Activated naive CD8-positive, alpha-beta T cell (primary cell): ENCODE data around the gene TFAP2C.
"Not testable (repeated sequence)": the region's sequence is repeated elsewhere in the genome, so short reads cannot be mapped to it uniquely, and the experiment has no call there.

Experiments
- H3K27ac Mint-ChIP-seq: one replicate; pipeline ENCODE4 v1.8.0; 2021; ENCODE audit warnings: mixed read lengths
- H3K27me3 Mint-ChIP-seq: one replicate; pipeline ENCODE4 v1.8.0; 2021; ENCODE audit warnings: mixed read lengths
- H3K36me3 Mint-ChIP-seq: one replicate; pipeline ENCODE4 v1.8.0; 2021; ENCODE audit warnings: mixed read lengths
- H3K4me1 Mint-ChIP-seq: one replicate; pipeline ENCODE4 v1.8.0; 2021; ENCODE audit warnings: low read depth, mixed read lengths
- H3K4me3 Mint-ChIP-seq: one replicate; pipeline ENCODE4 v1.8.0; 2021; ENCODE audit warnings: mild to moderate bottlenecking, mixed read lengths
- H3K9me3 Mint-ChIP-seq: one replicate; pipeline ENCODE4 v1.8.0; 2021; ENCODE audit warnings: low read depth, mixed read lengths

The TFAP2C gene

DNA sequence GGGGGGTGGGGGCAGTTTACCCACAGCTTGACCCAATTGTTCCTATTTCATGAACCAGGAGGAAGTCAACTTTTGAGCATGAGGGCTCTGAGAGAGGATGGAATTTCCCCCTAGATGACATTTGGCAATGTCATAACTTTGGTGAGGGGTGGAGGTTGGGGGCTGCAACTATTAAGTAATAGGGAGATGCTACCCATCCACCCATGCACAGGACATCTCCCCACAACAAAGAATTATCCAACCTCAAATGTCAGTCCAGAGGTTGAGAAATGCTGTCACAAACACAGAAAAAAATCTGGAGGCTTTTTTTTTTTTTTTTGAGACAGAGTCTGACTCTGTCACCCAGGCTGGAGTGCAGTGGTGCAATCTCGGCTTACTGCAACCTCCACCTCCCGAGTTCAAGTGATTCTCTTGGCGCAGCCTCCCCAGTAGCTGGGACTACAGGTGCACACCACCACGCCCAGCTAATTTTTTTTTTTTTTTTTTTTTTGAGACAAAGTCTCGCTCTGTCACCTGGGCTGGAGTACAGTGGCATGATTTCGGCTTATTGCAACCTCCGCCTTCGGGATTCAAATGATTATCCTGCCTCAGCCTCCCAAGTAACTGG lies 29.3 kb downstream of the TFAP2C start:
- not testable (repeated sequence) for H3K4me1 Mint-ChIP-seq, H3K4me3 Mint-ChIP-seq, H3K27ac Mint-ChIP-seq, H3K36me3 Mint-ChIP-seq, H3K9me3 Mint-ChIP-seq, H3K27me3 Mint-ChIP-seq

DNA sequence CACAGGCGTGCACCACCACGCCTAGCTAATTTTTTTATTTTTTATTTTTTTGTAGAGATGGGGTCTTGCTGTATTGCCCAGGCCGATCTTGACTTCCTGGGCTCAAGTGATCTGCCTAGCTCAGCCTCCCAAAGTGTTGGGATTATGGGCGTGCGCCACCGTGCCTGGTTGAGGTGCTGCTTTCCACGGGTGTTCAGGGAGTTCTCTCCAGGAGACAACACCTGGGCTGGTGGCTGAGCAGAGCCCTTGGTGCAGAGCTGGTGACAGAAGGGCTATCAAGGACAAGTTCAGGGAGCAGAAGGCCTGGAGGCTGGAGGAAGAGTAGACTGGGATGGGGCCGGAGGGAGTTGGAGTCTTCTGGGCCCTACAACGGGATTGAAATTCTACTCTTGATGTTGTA lies 34.6 kb downstream of the TFAP2C start:
- Mint-ChIP-seq H3K36me3 (no peaks in the 10 kb centered on the region), H3K9me3 (no peaks in the 10 kb centered on the region), H3K27me3 (peaks cover 1% of the 10 kb centered on the region), H3K4me1 (no peaks in the 10 kb centered on the region), H3K4me3 (no peak overlapping the region), H3K27ac (no peak overlapping the region)

DNA sequence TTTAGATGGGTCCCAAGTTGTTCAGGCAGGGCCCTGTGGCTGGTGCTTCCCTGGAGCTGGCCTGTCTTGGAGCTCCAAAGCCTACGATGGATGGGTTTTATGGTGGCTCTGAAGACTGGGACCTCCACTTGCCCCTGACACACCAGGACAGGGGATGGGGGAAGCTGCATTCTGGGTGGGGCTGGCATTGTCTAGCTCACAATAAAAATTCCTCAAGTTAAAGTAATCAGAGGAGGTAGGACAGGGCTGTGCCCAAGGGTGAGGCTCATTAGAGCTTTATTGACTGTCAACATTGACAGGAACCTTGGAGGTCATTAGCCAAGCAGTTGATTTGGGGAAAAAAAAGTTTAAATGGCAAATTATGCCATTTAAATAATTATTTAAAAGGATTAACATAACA lies 35.7 kb downstream of the TFAP2C start:
- no peaks in the 10 kb centered on the region for H3K36me3 Mint-ChIP-seq
- H3K27ac Mint-ChIP-seq, result no peak overlapping the region
- H3K4me1 Mint-ChIP-seq, result no peaks in the 10 kb centered on the region
- peaks cover 1% of the 10 kb centered on the region for H3K27me3 Mint-ChIP-seq
- H3K4me3 Mint-ChIP-seq, result no peak overlapping the region
- no peaks in the 10 kb centered on the region for H3K9me3 Mint-ChIP-seq

DNA sequence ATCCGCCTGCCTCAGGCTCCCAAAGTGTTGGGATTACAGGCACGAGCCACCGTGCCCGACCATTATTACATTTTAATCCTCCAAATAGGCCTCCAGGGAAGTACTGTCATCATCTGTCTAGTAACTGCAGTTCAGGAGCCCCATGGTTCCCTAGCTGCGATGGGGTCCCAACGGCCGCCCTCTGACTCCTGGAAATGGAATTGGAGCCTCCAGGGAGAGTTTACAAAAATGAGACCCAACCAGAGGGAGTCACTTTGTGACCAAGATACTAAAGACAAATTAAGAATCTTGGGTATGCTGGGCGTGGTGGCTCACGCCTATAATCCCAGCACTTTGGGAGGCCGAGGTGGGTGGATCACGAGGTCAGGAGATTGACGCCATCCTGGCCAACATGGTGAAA lies 36.7 kb downstream of the TFAP2C start:
- H3K4me3 Mint-ChIP-seq, result no peak overlapping the region
- H3K4me1 Mint-ChIP-seq, result no peaks in the 10 kb centered on the region
- no peak overlapping the region for H3K27ac Mint-ChIP-seq
- no peaks in the 10 kb centered on the region for H3K9me3 Mint-ChIP-seq
- no peaks in the 10 kb centered on the region for H3K36me3 Mint-ChIP-seq
- no peaks in the 10 kb centered on the region for H3K27me3 Mint-ChIP-seq

DNA sequence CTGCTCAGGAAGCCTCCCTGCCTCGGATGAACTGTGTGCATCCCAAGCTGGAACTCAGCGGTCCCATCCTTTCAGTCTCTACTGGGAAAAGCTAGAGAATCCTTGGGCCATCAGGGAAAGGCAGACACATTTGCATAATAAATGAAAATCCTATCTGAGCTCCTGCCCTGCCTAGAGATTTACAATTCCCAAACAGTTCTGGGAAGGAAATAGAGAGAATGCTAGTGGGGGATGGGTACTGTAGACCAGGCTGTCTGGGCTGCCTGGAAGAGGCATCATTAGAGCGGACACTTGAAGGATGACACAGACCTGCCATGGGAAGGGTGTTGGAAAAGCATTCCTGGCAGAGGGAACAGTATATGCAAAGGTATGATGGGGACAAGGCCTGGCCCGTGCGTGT lies 44.3 kb downstream of the TFAP2C start:
- Mint-ChIP-seq H3K36me3 (no peaks in the 10 kb centered on the region), H3K27ac (no peak overlapping the region)

DNA sequence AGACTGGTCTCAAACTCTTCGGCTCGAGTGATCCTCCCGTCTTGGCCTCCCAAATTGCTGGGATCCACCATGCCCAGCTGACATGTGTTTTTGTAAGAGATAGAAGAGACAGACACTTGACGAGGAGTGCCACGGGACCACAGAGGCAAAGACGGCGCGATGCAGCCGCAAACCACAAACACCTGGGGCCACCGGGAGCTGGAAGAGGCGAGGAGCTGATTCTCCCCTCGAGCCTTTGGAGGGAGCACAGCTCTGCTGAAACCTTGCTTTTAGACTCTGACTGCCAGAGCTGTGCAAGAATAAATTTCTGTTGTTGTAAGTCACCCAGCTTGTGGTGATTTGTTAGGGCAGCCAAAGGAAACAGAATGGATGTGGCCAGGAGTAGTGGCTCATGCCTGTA lies 46.9 kb downstream of the TFAP2C start:
- Mint-ChIP-seq H3K9me3 (no peaks in the 10 kb centered on the region), H3K27me3 (no peaks in the 10 kb centered on the region), H3K4me3 (no peak overlapping the region), H3K36me3 (no peaks in the 10 kb centered on the region), H3K4me1 (no peaks in the 10 kb centered on the region), H3K27ac (no peak overlapping the region)

More for the DNA sequence above, 44.3 kb downstream of the TFAP2C start:
- Mint-ChIP-seq H3K9me3 (no peaks in the 10 kb centered on the region), H3K4me1 (no peaks in the 10 kb centered on the region), H3K27me3 (no peaks in the 10 kb centered on the region), H3K4me3 (no peak overlapping the region)

DNA sequence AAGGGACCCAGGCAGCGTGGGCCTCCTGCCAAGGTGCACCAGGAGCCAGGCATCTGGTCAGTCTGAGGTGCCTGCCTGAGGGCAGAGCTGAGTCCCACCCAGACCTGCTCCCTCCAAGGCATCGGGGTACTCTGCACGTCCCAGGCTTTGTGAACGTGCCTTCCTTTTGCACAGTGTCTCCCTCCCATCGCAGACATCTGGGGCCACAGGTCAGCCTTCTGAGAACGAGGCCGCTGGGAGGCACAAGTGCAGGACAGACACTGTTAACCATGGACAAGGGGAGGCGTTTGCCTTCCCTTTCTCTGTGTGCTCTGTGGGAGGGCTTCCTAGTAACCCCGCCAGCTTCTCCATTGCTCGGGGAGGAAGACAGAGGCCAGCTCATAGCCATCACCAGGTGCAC lies 47.6 kb downstream of the TFAP2C start:
- no peak overlapping the region for H3K4me3 Mint-ChIP-seq
- H3K9me3 Mint-ChIP-seq, result no peaks in the 10 kb centered on the region
- no peaks in the 10 kb centered on the region for H3K36me3 Mint-ChIP-seq
- no peaks in the 10 kb centered on the region for H3K4me1 Mint-ChIP-seq
- no peak overlapping the region for H3K27ac Mint-ChIP-seq
- no peaks in the 10 kb centered on the region for H3K27me3 Mint-ChIP-seq

DNA sequence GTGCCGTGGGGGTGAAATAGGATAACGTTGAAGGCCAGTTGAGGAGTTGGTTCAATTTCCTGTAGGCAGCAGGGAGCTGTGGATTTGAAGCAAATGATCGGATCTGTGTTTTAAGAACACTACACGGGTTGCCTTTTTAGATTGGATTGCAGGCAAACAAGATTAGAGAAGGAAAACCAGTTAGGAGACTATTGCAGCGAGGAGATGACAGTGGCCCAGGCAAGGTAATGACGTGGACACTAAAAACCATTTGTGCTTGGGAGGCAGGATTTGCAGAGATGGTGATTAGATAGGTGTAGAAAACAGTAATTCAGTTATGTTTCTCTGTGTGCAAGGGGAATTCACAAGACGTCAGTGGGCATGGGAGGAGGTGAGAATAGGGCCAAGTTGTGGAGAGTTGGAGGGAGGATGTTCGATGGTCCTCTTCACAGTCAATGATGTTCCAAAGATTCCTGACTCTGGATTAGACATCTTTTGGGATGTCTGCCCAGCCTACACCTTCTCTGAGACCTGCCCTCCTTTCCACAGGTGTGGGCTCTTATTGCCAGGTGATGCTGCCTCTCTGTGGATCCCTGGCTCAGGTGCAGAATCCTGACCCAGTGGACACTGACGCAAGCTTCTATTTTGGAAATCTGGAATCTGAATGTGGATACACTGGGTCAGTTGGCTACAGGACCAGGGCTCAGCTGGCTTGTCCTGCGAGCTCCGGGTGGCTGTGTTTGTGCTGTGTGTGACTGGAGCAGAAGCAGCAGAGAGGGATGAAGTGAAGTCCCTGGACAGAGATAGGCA lies 54.2 kb downstream of the TFAP2C start:
- Mint-ChIP-seq H3K27me3 (peaks cover 2% of the 10 kb centered on the region), H3K4me3 (no peak overlapping the region), H3K27ac (no peak overlapping the region), H3K36me3 (no peaks in the 10 kb centered on the region), H3K4me1 (no peaks in the 10 kb centered on the region), H3K9me3 (no peaks in the 10 kb centered on the region)

DNA sequence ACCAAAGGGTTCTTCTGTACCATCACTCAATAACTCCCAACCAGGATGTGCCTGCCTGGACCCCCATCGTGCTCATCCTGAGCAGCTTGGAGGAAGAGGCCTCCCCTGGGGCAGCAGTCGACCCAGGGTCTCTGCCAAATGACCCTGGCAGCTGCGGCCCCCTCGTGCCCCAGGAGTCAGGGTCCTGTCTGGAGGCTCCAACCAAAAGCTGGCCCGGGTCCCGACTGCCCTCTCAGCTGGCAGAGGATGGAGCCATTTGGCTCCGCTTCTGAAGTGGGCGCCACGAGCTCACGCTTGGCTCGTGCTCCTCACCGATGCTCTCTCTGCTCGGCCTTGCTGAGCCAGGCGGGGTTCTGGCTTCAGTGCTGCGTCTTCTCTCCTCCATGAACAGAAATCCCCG lies 56.8 kb downstream of the TFAP2C start:
- H3K9me3 Mint-ChIP-seq, result no peaks in the 10 kb centered on the region
- no peak overlapping the region for H3K27ac Mint-ChIP-seq
- no peaks in the 10 kb centered on the region for H3K4me1 Mint-ChIP-seq
- no peaks in the 10 kb centered on the region for H3K36me3 Mint-ChIP-seq
- H3K27me3 Mint-ChIP-seq, result peaks cover 2% of the 10 kb centered on the region
- no peak overlapping the region for H3K4me3 Mint-ChIP-seq

DNA sequence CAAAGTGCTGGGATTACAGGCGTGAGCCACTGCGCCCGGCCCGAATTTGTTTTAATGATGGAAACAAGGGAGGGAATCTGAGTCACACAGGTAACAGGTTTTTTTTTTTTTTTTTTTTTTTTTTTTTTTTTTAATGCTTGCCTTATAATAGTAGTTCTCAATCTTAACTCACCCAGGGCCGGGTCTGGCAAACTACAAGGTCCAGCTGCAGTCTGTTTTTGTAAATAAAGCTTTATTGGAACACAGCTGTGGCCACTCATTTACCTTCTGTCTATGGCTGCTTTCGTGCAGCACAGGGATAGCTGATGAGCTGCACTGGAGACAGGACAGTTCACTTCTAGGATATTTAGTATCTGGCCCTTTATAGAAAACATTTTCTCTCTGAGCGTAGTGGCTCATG lies 58.0 kb downstream of the TFAP2C start:
- no peaks in the 10 kb centered on the region for H3K9me3 Mint-ChIP-seq
- H3K27me3 Mint-ChIP-seq, result peaks cover 2% of the 10 kb centered on the region
- no peak overlapping the region for H3K27ac Mint-ChIP-seq
- H3K36me3 Mint-ChIP-seq, result no peaks in the 10 kb centered on the region
- no peaks in the 10 kb centered on the region for H3K4me1 Mint-ChIP-seq
- no peak overlapping the region for H3K4me3 Mint-ChIP-seq

DNA sequence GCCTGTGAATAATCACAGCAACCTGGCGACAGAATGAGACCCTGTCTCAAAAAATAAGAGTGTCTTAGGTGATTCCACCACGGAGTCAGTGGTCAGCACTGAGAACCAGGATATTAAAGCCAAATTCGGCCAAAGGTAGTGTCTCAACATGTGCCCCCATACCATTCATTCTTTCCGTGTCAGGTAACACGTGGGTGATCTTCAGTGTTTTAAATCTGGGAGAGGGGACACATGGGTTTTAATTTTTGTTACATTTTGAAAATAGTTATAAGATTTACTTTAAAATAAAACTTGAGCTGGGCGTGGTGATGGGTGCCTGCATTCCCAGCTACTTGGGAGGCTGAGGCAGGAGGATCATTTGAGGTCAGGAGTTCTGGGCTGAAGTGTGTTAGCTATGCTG lies 59.0 kb downstream of the TFAP2C start:
- Mint-ChIP-seq H3K27ac (no peak overlapping the region), H3K4me3 (no peak overlapping the region), H3K9me3 (no peaks in the 10 kb centered on the region), H3K4me1 (no peaks in the 10 kb centered on the region), H3K36me3 (no peaks in the 10 kb centered on the region), H3K27me3 (peaks cover 2% of the 10 kb centered on the region)
